ENCODE results near the gene GPR27. TPM values are rescaled to one million over a fixed set of nuclear protein-coding genes. Genes with fewer than 3 reads are reported as not detected.

Gene GPR27
- total and polyA plus RNA-seq, 8 donors, result 0.83 to 6.4 (median 1.8) TPM

GRCh38 chr3:71784914-71785531 lies 31.4 kb downstream of the GPR27 start, which contains the start of gene PROK2:
TSS of gene PROK2 (minus strand) at chr3:71785148. CDS start at chr3:71785052, 96 bp downstream.
- TF ChIP-seq, protein P1, sequence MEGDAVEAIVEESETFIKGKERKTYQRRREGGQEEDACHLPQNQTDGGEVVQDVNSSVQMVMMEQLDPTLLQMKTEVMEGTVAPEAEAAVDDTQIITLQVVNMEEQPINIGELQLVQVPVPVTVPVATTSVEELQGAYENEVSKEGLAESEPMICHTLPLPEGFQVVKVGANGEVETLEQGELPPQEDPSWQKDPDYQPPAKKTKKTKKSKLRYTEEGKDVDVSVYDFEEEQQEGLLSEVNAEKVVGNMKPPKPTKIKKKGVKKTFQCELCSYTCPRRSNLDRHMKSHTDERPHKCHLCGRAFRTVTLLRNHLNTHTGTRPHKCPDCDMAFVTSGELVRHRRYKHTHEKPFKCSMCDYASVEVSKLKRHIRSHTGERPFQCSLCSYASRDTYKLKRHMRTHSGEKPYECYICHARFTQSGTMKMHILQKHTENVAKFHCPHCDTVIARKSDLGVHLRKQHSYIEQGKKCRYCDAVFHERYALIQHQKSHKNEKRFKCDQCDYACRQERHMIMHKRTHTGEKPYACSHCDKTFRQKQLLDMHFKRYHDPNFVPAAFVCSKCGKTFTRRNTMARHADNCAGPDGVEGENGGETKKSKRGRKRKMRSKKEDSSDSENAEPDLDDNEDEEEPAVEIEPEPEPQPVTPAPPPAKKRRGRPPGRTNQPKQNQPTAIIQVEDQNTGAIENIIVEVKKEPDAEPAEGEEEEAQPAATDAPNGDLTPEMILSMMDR (IDR thresholded peaks at IDR 0.05), result no peak
- H3K27me3 ChIP-seq, result peaks cover 0 to 42% (median 7%) of the 10 kb centered on the region in 4 donors

GRCh38 chr3:71785532-71786216 lies 32.0 kb downstream of the GPR27 start:
- TF ChIP-seq, protein P1 (IDR thresholded peaks at IDR 0.05), result no peak
- 13 to 14% methylated on average over 28 of the region's 28 CpGs for WGBS, 2 donors
- DNase-seq, result no peak
- Histone ChIP-seq H3K36me3 (no peaks in the 10 kb centered on the region), H3K27ac (no peak overlapping the region), H3K4me1 (peaks cover 0 to 7% (median 4%) of the 10 kb centered on the region in 3 donors), H3K4me3 (peak overlapping the region in 2 of 4 donors; percentile 19 to 44), H3K9me3 (no peaks in the 10 kb centered on the region), H3K27me3 (peaks cover 0 to 37% (median 7%) of the 10 kb centered on the region in 4 donors)
- no peak for FAIRE-seq
- intact Hi-C loops (cut with DNase I), result no loop called here
- no peak for ATAC-seq

More at GRCh38 chr3:71784914-71785531, 31.4 kb downstream of the GPR27 start, which contains the start of gene PROK2:
- peaks cover 0 to 7% (median 4%) of the 10 kb centered on the region in 3 donors for H3K4me1 ChIP-seq
- peak within 1 kb of the TSS in 2 of 4 donors; percentile 19 to 44 for H3K4me3 ChIP-seq
- peak; percentile 30 to 58 (median 44) for ATAC-seq
- no peaks in the 10 kb centered on the region for H3K36me3 ChIP-seq
- no peaks in the 10 kb centered on the region for H3K9me3 ChIP-seq
- WGBS, 2 donors, result 1% methylated on average over 32 to 89 of the region's 89 CpGs
- intact Hi-C loops (cut with DNase I), result no loop called here
- H3K27ac ChIP-seq, result no peak within 1 kb of the TSS
- no peak for FAIRE-seq
- peak in 2 of 6 donors; percentile 63 to 70 for DNase-seq

DNA sequence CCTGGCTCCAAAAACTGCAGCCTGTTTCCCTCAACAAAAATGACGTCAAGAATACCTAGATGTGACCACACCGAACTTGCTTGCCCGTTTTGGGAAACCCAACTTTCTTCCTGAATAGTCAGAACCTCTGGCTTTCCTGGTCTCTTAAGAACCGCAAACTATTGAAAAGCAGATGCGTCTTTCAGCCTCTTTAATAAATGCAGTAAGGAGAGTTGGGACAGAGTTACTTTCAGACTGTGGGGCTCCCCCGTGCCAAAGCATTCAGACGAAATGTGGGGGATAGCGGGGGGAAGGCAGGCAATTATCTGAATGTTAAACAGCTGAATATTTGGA lies 32.5 kb downstream of the GPR27 start:
- TF ChIP-seq, protein P1 (IDR thresholded peaks at IDR 0.05), result no peak
- FAIRE-seq (no peak), ATAC-seq (no peak), DNase-seq (no peak)
- no peak overlapping the region for H3K27ac ChIP-seq
- 30 to 36% methylated on average over 8 of the region's 8 CpGs for WGBS, 2 donors
- peaks cover 0 to 36% (median 7%) of the 10 kb centered on the region in 4 donors for H3K27me3 ChIP-seq
- intact Hi-C loops (cut with DNase I), result no loop called here
- H3K36me3 ChIP-seq, result no peaks in the 10 kb centered on the region
- H3K9me3 ChIP-seq, result no peaks in the 10 kb centered on the region
- H3K4me1 ChIP-seq, result peaks cover 0 to 7% (median 4%) of the 10 kb centered on the region in 3 donors
- no peak overlapping the region for H3K4me3 ChIP-seq

GRCh38 chr3:71786551-71786950 lies 32.9 kb downstream of the GPR27 start:
- no peak for FAIRE-seq
- 44 to 58% methylated on average over 6 of the region's 6 CpGs for WGBS, 2 donors
- TF ChIP-seq, protein P1 (IDR thresholded peaks at IDR 0.05), result no peak
- H3K9me3 ChIP-seq, result no peaks in the 10 kb centered on the region
- intact Hi-C loops (cut with DNase I), result no loop called here
- ATAC-seq, result no peak
- no peak overlapping the region for H3K27ac ChIP-seq
- H3K27me3 ChIP-seq, result peaks cover 0 to 32% (median 7%) of the 10 kb centered on the region in 4 donors
- no peaks in the 10 kb centered on the region for H3K36me3 ChIP-seq
- no peak for DNase-seq
- H3K4me1 ChIP-seq, result peaks cover 0 to 7% (median 4%) of the 10 kb centered on the region in 3 donors
- H3K4me3 ChIP-seq, result no peak overlapping the region

All from pancreas (tissue), 10 donors.